MG63 (cell line): Measurements from ENCODE around the gene RNF123. TPM values are rescaled to one million over a fixed set of nuclear protein-coding genes. Genes with fewer than 3 reads are reported as not detected.

Experiments used
- DNase-seq: peaks from one replicate; pipeline ENCODE4 v3.0.0-alpha.2; 2020
- H3K27me3 ChIP-seq: fragments of 250-450 bp; sonication (Bioruptor Pico); 2 replicates; pipeline ENCODE4 v1.5.1; 2020; ENCODE audit warnings: mild to moderate bottlenecking, moderate library complexity
- H3K36me3 ChIP-seq: fragments of 250-450 bp; sonication (Bioruptor Pico); 2 replicates; pipeline ENCODE4 v1.5.1; 2020; ENCODE audit warnings: mild to moderate bottlenecking, moderate library complexity
- H3K4me3 ChIP-seq: fragments of 250-450 bp; sonication (Bioruptor Pico); 2 replicates; pipeline ENCODE4 v1.5.1; 2020; ENCODE audit warnings: mild to moderate bottlenecking, moderate library complexity
- H3K9me3 ChIP-seq: fragments of 250-450 bp; sonication (Bioruptor Pico); 2 replicates; pipeline ENCODE4 v1.5.1; 2020; ENCODE audit warnings: mild to moderate bottlenecking, moderate library complexity
- total RNA-seq: library from RNA; depleted of rRNA; stranded (reverse); fragments of >200 nt; shearing (Covaris generic); gene quantifications from 2 replicates; pipeline ENCODE4 v1.2.3, GENCODE V29; 2014; ENCODE audit warnings: low replicate concordance

The RNF123 gene
- total RNA-seq, 1 experiment from 2014 or later, result 8.5 TPM

GRCh38 chr3:49719214-49719884 lies 30.0 kb downstream of the RNF123 start, which contains the start of gene AMIGO3:
Gene AMIGO3, minus strand, starts transcription at chr3:49719684. Its CDS starts 219 bp downstream, at chr3:49719465.
- no peaks in the 10 kb centered on the region for H3K9me3 ChIP-seq
- no peaks in the 10 kb centered on the region for H3K27me3 ChIP-seq
- H3K36me3 ChIP-seq, result peaks cover 3% of the 10 kb centered on the region; the same call in 1 of the 2 replicates
- peak; percentile 74 for DNase-seq
- no peak within 1 kb of the TSS for H3K4me3 ChIP-seq

GRCh38 chr3:49720855-49721595 lies 31.7 kb downstream of the RNF123 start:
- no peaks in the 10 kb centered on the region for H3K9me3 ChIP-seq
- peaks cover 3% of the 10 kb centered on the region; the same call in 1 of the 2 replicates for H3K36me3 ChIP-seq
- no peak overlapping the region for H3K4me3 ChIP-seq
- no peak for DNase-seq
- no peaks in the 10 kb centered on the region for H3K27me3 ChIP-seq

- peaks cover 3% of the 10 kb centered on the region; the same call in 1 of the 2 replicates for H3K36me3 ChIP-seq
- no peak overlapping the region for H3K4me3 ChIP-seq
- H3K27me3 ChIP-seq, result no peaks in the 10 kb centered on the region
- no peak for DNase-seq
- no peaks in the 10 kb centered on the region for H3K9me3 ChIP-seq
These were observed 32.2 kb downstream of the RNF123 start for GRCh38 chr3:49721596-49721895.

- Histone ChIP-seq H3K9me3 (no peaks in the 10 kb centered on the region), H3K4me3 (no peak overlapping the region; the same call in 1 of the 2 replicates), H3K36me3 (peaks cover 3% of the 10 kb centered on the region; the same call in 1 of the 2 replicates), H3K27me3 (no peaks in the 10 kb centered on the region)
- DNase-seq, result no peak
These were observed 32.8 kb downstream of the RNF123 start for GRCh38 chr3:49721896-49722781.

- Histone ChIP-seq H3K36me3 (peaks cover 3% of the 10 kb centered on the region; the same call in 1 of the 2 replicates), H3K9me3 (no peaks in the 10 kb centered on the region), H3K4me3 (peak overlapping the region; percentile 94), H3K27me3 (no peaks in the 10 kb centered on the region)
- no peak for DNase-seq
These were observed 33.5 kb downstream of the RNF123 start for GRCh38 chr3:49722896-49723295.

GRCh38 chr3:49723296-49723627 lies 33.9 kb downstream of the RNF123 start:
- Histone ChIP-seq H3K4me3 (peak overlapping the region; percentile 94), H3K36me3 (peaks cover 3% of the 10 kb centered on the region; the same call in 1 of the 2 replicates), H3K9me3 (no peaks in the 10 kb centered on the region), H3K27me3 (no peaks in the 10 kb centered on the region)
- DNase-seq, result peak; percentile 31

- H3K36me3 ChIP-seq, result peaks cover 3% of the 10 kb centered on the region; the same call in 1 of the 2 replicates
- H3K4me3 ChIP-seq, result peak within 1 kb of the TSS; percentile 94
- no peaks in the 10 kb centered on the region for H3K9me3 ChIP-seq
- DNase-seq, result peak; percentile 97
- H3K27me3 ChIP-seq, result no peaks in the 10 kb centered on the region
These were observed 34.5 kb downstream of the RNF123 start, which contains the start of gene GMPPB for GRCh38 chr3:49723628-49724551. Gene GMPPB, minus strand, starts transcription at chr3:49723951. Its CDS starts 225 bp downstream, at chr3:49723726.

GRCh38 chr3:49724586-49724985 lies 35.2 kb downstream of the RNF123 start:
- no peaks in the 10 kb centered on the region for H3K27me3 ChIP-seq
- peak overlapping the region; percentile 94 for H3K4me3 ChIP-seq
- peaks cover 3% of the 10 kb centered on the region; the same call in 1 of the 2 replicates for H3K36me3 ChIP-seq
- no peak for DNase-seq
- no peaks in the 10 kb centered on the region for H3K9me3 ChIP-seq

GRCh38 chr3:49725906-49726681 lies 36.7 kb downstream of the RNF123 start:
- no peak for DNase-seq
- H3K9me3 ChIP-seq, result no peaks in the 10 kb centered on the region
- H3K4me3 ChIP-seq, result no peak overlapping the region
- peaks cover 3% of the 10 kb centered on the region; the same call in 1 of the 2 replicates for H3K36me3 ChIP-seq
- no peaks in the 10 kb centered on the region for H3K27me3 ChIP-seq

GRCh38 chr3:49727154-49727923 lies 38.0 kb downstream of the RNF123 start:
- DNase-seq, result no peak
- Histone ChIP-seq H3K4me3 (no peak overlapping the region), H3K36me3 (no peaks in the 10 kb centered on the region)

GRCh38 chr3:49727924-49728361 lies 38.6 kb downstream of the RNF123 start:
- H3K27me3 ChIP-seq, result no peaks in the 10 kb centered on the region
- no peak overlapping the region for H3K4me3 ChIP-seq
- no peak for DNase-seq
- no peaks in the 10 kb centered on the region for H3K9me3 ChIP-seq
- H3K36me3 ChIP-seq, result no peaks in the 10 kb centered on the region

More at GRCh38 chr3:49727154-49727923, 38.0 kb downstream of the RNF123 start:
- Histone ChIP-seq H3K27me3 (no peaks in the 10 kb centered on the region), H3K9me3 (no peaks in the 10 kb centered on the region)

GRCh38 chr3:49729966-49730609 lies 40.7 kb downstream of the RNF123 start:
- no peaks in the 10 kb centered on the region for H3K27me3 ChIP-seq
- DNase-seq, result no peak
- H3K9me3 ChIP-seq, result no peaks in the 10 kb centered on the region
- no peak overlapping the region for H3K4me3 ChIP-seq
- H3K36me3 ChIP-seq, result no peaks in the 10 kb centered on the region; the same call in 1 of the 2 replicates

GRCh38 chr3:49732597-49732996 lies 43.2 kb downstream of the RNF123 start:
- Histone ChIP-seq H3K4me3 (no peak overlapping the region), H3K9me3 (no peaks in the 10 kb centered on the region), H3K36me3 (no peaks in the 10 kb centered on the region; the same call in none of the 2 replicates), H3K27me3 (no peaks in the 10 kb centered on the region)
- no peak for DNase-seq

- no peaks in the 10 kb centered on the region for H3K27me3 ChIP-seq
- H3K36me3 ChIP-seq, result no peaks in the 10 kb centered on the region; the same call in none of the 2 replicates
- no peak for DNase-seq
- H3K9me3 ChIP-seq, result no peaks in the 10 kb centered on the region
- H3K4me3 ChIP-seq, result no peak overlapping the region
These were observed 44.2 kb downstream of the RNF123 start for GRCh38 chr3:49733551-49733950.
